HCT116 (cell line): ENCODE results near the gene ESPNL. TPM values are rescaled to one million over a fixed set of nuclear protein-coding genes. Genes with fewer than 3 reads are reported as not detected.

Source experiments
- ATAC-seq: fragments of 200-7000 bp; cut with Tn5 transposase; 2 replicates; pipeline ENCODE4 v1.9.1; 2020; ENCODE audit warnings: mild to moderate bottlenecking, moderate library complexity
- BruUV-seq: library from RNA; stranded (reverse); fragments of 400-500 nt; replicated peaks from 2 replicates; lab custom pipeline; 2021; lab: Mats Ljungman, UMichigan
- CTCF ChIA-PET: fragments of 300-600 bp; sonication (Branson Sonifier 250); formaldehyde crosslinking; loops from one replicate; lab custom pipeline; 2021; ENCODE audit warnings: antibody characterized with exemption; lab: Charles Lee
- POLR2A ChIA-PET: fragments of 300-600, 350-600 bp; sonication (Branson Sonifier 250); formaldehyde crosslinking; loops from one replicate; lab custom pipeline; 2021; ENCODE audit warnings: antibody characterized with exemption; lab: Charles Lee
- RAD21 ChIA-PET, 2 experiments: fragments of 300-600 bp; sonication (Branson Sonifier 250); formaldehyde crosslinking; loops; one replicate each; lab custom pipeline; 2023; ENCODE audit warnings: low total read pairs in 2 of 2; ENCODE audit not compliant: uncharacterized antibody in 2 of 2, unreplicated experiment in 2 of 2, low non-redundant PET in 1 of 2; lab: Charles Lee
- DNase-seq: peaks from one replicate; pipeline ENCODE4 v3.0.0-alpha.2; 2010; ENCODE audit warnings: low read depth, low spot score
- H2AFZ ChIP-seq: fragments of 200-600 bp; shearing (Covaris generic), sonication (generic); 2 replicates; pipeline ENCODE4 v1.6.1; 2017; ENCODE audit warnings: low read depth, mixed run types, mixed read lengths, antibody characterized with exemption, low read length; ENCODE audit not compliant: poor library complexity, severe bottlenecking
- H3K27ac ChIP-seq: 2 replicates; pipeline ENCODE4 v1.5.1; 2012; ENCODE audit warnings: low read depth, low read length
- H3K27me3 ChIP-seq: fragments of 200-600 bp; sonication (generic); 2 replicates; pipeline ENCODE4 v1.6.1; 2016; ENCODE audit warnings: mixed run types, low read length, mixed read lengths; ENCODE audit not compliant: insufficient read depth
- H3K36me3 ChIP-seq, 2 experiments: fragments of 200-500 bp in 1 of 2; fragments of 200-600 bp in 1 of 2; sonication (Bioruptor generic) in 1 of 2; sonication (generic) in 1 of 2; 2 replicates each; pipeline versions ENCODE4 v1.5.1 to v1.6.1; 2014 to 2016; ENCODE audit warnings: low read length in 2 of 2, inconsistent platforms in 1 of 2, mixed read lengths in 1 of 2, mixed run types in 1 of 2; ENCODE audit not compliant: insufficient read depth in 2 of 2, control insufficient read depth in 1 of 2
- H3K4me1 ChIP-seq, 2 experiments: fragments of 200-600 bp in 1 of 2; sonication (generic) in 1 of 2; 2 replicates each; pipeline versions ENCODE4 v1.5.1 to v1.6.1; 2012 to 2017; ENCODE audit warnings: low read length in 2 of 2, inconsistent platforms in 1 of 2, mild to moderate bottlenecking in 1 of 2, mixed read lengths in 1 of 2, mixed run types in 1 of 2, moderate library complexity in 1 of 2; ENCODE audit not compliant: insufficient read depth in 2 of 2, control insufficient read depth in 1 of 2
- H3K4me2 ChIP-seq: fragments of 200-600 bp; sonication (generic); 2 replicates; pipeline ENCODE4 v1.6.1; 2017; ENCODE audit warnings: mixed run types, low read length, mixed read lengths
- H3K4me3 ChIP-seq, 2 experiments: fragments of 200-600 bp in 1 of 2; sonication (generic) in 1 of 2; replicated peaks in 1 of 2; 2 replicates each; pipeline ENCODE4 v1.5.1; 2011 to 2016; ENCODE audit warnings: low read length in 2 of 2, control low read depth in 1 of 2, low read depth in 1 of 2, mild to moderate bottlenecking in 1 of 2, mixed read lengths in 1 of 2, mixed run types in 1 of 2
- H3K79me2 ChIP-seq: fragments of 200-600 bp; sonication (generic); 2 replicates; pipeline ENCODE4 v1.6.1; 2017; ENCODE audit warnings: mild to moderate bottlenecking, mixed run types, low read length, moderate library complexity, mixed read lengths; ENCODE audit not compliant: insufficient read depth
- H3K9ac ChIP-seq: fragments of 200-600 bp; sonication (generic); 2 replicates; pipeline ENCODE4 v1.6.1; 2016; ENCODE audit warnings: low read length, mixed read lengths
- H3K9me2 ChIP-seq: fragments of 200-600 bp; sonication (generic), shearing (Covaris generic); 2 replicates; pipeline ENCODE4 v1.6.1; 2017; ENCODE audit warnings: mixed run types, mild to moderate bottlenecking, moderate library complexity; ENCODE audit not compliant: insufficient read depth
- H3K9me3 ChIP-seq, 2 experiments: fragments of 200-500 bp in 1 of 2; fragments of 200-600 bp in 1 of 2; sonication (Bioruptor generic) in 1 of 2; sonication (generic) in 1 of 2; 2 replicates each; pipeline ENCODE4 v1.6.1; 2014 to 2017; ENCODE audit warnings: low read length in 2 of 2, mixed read lengths in 2 of 2, inconsistent platforms in 1 of 2, low read depth in 1 of 2, mild to moderate bottlenecking in 1 of 2, mixed run types in 1 of 2, moderate library complexity in 1 of 2; ENCODE audit not compliant: control insufficient read depth in 1 of 2, insufficient read depth in 1 of 2
- H4K20me1 ChIP-seq: fragments of 200-600 bp; sonication (generic), shearing (Covaris generic); 2 replicates; pipeline ENCODE4 v1.6.1; 2017; ENCODE audit warnings: mixed run types, mild to moderate bottlenecking, moderate library complexity; ENCODE audit not compliant: insufficient read depth
- ATF3 ChIP-seq: IDR thresholded peaks from 2 replicates; pipeline ENCODE4 v1.6.1; 2012
- CEBPB ChIP-seq: IDR thresholded peaks from 2 replicates; pipeline ENCODE4 v1.6.1; 2012; ENCODE audit warnings: low read depth
- EGR1 ChIP-seq: IDR thresholded peaks from 2 replicates; pipeline ENCODE4 v1.6.1; 2012; ENCODE audit warnings: low read depth
- ELF1 ChIP-seq: IDR thresholded peaks from 2 replicates; pipeline ENCODE4 v1.6.1; 2012; ENCODE audit warnings: low read depth, borderline replicate concordance
- EZH2 ChIP-seq: fragments of 200-600 bp; sonication (generic); IDR thresholded peaks from 2 replicates; pipeline ENCODE4 v1.6.1; 2017; ENCODE audit warnings: antibody characterized with exemption, mixed run types
- EZH2phosphoT487 ChIP-seq: fragments of 200-600 bp; IDR thresholded peaks from 2 replicates; pipeline ENCODE4 v1.6.1; 2018; ENCODE audit warnings: antibody characterized with exemption, borderline replicate concordance
- FOSL1 ChIP-seq: IDR thresholded peaks from 2 replicates; pipeline ENCODE4 v1.6.1; 2012; ENCODE audit warnings: low read depth
- POLR2A ChIP-seq: IDR thresholded peaks from 2 replicates; pipeline ENCODE4 v1.7.0; 2011; ENCODE audit warnings: borderline replicate concordance; ENCODE audit not compliant: insufficient read depth, insufficient read length; ENCODE audit errors: extremely low read depth
- POLR2AphosphoS5 ChIP-seq: IDR thresholded peaks from 2 replicates; pipeline ENCODE4 v1.6.1; 2011; ENCODE audit warnings: mild to moderate bottlenecking, low read depth, low read length, moderate library complexity
- SIN3A ChIP-seq: IDR thresholded peaks from 2 replicates; pipeline ENCODE4 v1.6.1; 2012; ENCODE audit warnings: low read depth
- SRF ChIP-seq: IDR thresholded peaks from 2 replicates; pipeline ENCODE4 v1.6.1; 2012; ENCODE audit warnings: low read depth
- TCF7L2 ChIP-seq: IDR thresholded peaks from 2 replicates; pipeline ENCODE4 v1.7.0; 2011; ENCODE audit warnings: borderline replicate concordance, inconsistent platforms; ENCODE audit not compliant: insufficient read depth, insufficient read length; ENCODE audit errors: extremely low read depth
- YY1 ChIP-seq: IDR thresholded peaks from 2 replicates; pipeline ENCODE4 v1.6.1; 2011; ENCODE audit warnings: low read length, low read depth, moderate library complexity, mild to moderate bottlenecking; ENCODE audit not compliant: insufficient replicate concordance; ENCODE audit errors: extremely low read depth
- ZBTB33 ChIP-seq: IDR thresholded peaks from 2 replicates; pipeline ENCODE4 v1.6.1; 2011; ENCODE audit warnings: mild to moderate bottlenecking, low read length, moderate library complexity; ENCODE audit not compliant: insufficient replicate concordance; ENCODE audit errors: extremely low read depth
- ZFX ChIP-seq: fragments of 450-650 bp; IDR thresholded peaks from 2 replicates; pipeline ENCODE4 v1.6.1; 2017
- ZNF274 ChIP-seq: fragments of 200-500 bp; sonication (Bioruptor generic); IDR thresholded peaks from 2 replicates; pipeline ENCODE4 v1.6.1; 2014; ENCODE audit warnings: mild to moderate bottlenecking, low read depth, low read length, inconsistent platforms
- intact Hi-C: fragments of 100-400 bp; cut with micrococcal nuclease; formaldehyde crosslinking; loops from 2 replicates; pipeline ENCODE4 v1.10.0; 2022
- total RNA-seq: library from RNA; stranded (reverse); gene quantifications from one replicate; pipeline ENCODE4 v1.2.1, GENCODE V29; 2021; ENCODE audit not compliant: unreplicated experiment
- TF ChIP-seq, protein P1 (sequence below), 3 experiments: fragments of 200-600 bp in 1 of 3; sonication (generic) in 1 of 3; IDR thresholded peaks in 2 of 3; conservative IDR thresholded peaks in 1 of 3; 2 replicates each; pipeline ENCODE4 v1.5.1; 2012 to 2017; ENCODE audit warnings: low read depth in 2 of 3, low read length in 2 of 3, antibody characterized with exemption in 1 of 3, borderline replicate concordance in 1 of 3, control low read depth in 1 of 3, mild to moderate bottlenecking in 1 of 3, mixed read lengths in 1 of 3, mixed run types in 1 of 3, moderate library complexity in 1 of 3; ENCODE audit not compliant: insufficient read depth in 1 of 3

Gene ESPNL
- total RNA-seq, 1 experiment from 2014 or later, result 0.22 TPM

GRCh38 chr2:238155051-238155760, 55.1 kb downstream of the ESPNL start:
- H3K4me3 ChIP-seq, result no peak overlapping the region
- no peak overlapping the region for H3K9ac ChIP-seq
- RAD21 ChIA-PET, result no interaction called here
- no peaks in the 10 kb centered on the region for H3K27me3 ChIP-seq
- no peaks in the 10 kb centered on the region for H3K9me3 ChIP-seq
- H3K4me2 ChIP-seq, result no peak overlapping the region
- no peaks in the 10 kb centered on the region for H4K20me1 ChIP-seq
- H3K27ac ChIP-seq, result no peak overlapping the region
- CTCF ChIA-PET, result no interaction called here
- POLR2A ChIA-PET, result no interaction called here
- BruUV-seq, result no TSS peak
- DNase-seq (no peak), ATAC-seq (no peak)
- no peaks in the 10 kb centered on the region for H3K79me2 ChIP-seq
- H3K9me2 ChIP-seq, result no peaks in the 10 kb centered on the region
- intact Hi-C loops, result no loop called here
- no peaks in the 10 kb centered on the region for H3K36me3 ChIP-seq
- no peak overlapping the region for H2AFZ ChIP-seq
- TF ChIP-seq EZH2phosphoT487, result no peak
- TF ChIP-seq, protein P1, sequence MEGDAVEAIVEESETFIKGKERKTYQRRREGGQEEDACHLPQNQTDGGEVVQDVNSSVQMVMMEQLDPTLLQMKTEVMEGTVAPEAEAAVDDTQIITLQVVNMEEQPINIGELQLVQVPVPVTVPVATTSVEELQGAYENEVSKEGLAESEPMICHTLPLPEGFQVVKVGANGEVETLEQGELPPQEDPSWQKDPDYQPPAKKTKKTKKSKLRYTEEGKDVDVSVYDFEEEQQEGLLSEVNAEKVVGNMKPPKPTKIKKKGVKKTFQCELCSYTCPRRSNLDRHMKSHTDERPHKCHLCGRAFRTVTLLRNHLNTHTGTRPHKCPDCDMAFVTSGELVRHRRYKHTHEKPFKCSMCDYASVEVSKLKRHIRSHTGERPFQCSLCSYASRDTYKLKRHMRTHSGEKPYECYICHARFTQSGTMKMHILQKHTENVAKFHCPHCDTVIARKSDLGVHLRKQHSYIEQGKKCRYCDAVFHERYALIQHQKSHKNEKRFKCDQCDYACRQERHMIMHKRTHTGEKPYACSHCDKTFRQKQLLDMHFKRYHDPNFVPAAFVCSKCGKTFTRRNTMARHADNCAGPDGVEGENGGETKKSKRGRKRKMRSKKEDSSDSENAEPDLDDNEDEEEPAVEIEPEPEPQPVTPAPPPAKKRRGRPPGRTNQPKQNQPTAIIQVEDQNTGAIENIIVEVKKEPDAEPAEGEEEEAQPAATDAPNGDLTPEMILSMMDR (IDR thresholded peaks at IDR 0.05 in 2 of 3, conservative IDR thresholded peaks at IDR 0.05 in 1 of 3; ENCODE audit: borderline replicate concordance in 1 of 3, insufficient read depth in 1 of 3, low read depth in 2 of 3, low read length in 2 of 3), result no peak
- no peak for TF ChIP-seq ELF1
- TF ChIP-seq TCF7L2, result no peak
- TF ChIP-seq ZBTB33, result no peak
- no peak for TF ChIP-seq FOSL1
- no peak for TF ChIP-seq POLR2A
- TF ChIP-seq YY1, result no peak
- TF ChIP-seq SIN3A, result no peak
- TF ChIP-seq EZH2, result no peak
- no peak for TF ChIP-seq POLR2AphosphoS5
- no peak for TF ChIP-seq CEBPB
- no peak for TF ChIP-seq ZFX
- TF ChIP-seq EGR1, result no peak
- no peak for TF ChIP-seq ATF3
- no peak for TF ChIP-seq ZNF274
- TF ChIP-seq SRF, result no peak
- peaks cover 4 to 11% of the 10 kb centered on the region in 2 experiments; a peak in 3 of 4 replicates for H3K4me1 ChIP-seq
